RWPE2 (cell line): ENCODE data around the gene FAXDC2.

Experiments
- ATAC-seq: fragments of 200-7000 bp; cut with Tn5 transposase; 3 replicates; pipeline ENCODE4 v1.9.1; 2021; ENCODE audit warnings: low read depth
- DNase-seq: peaks from one replicate; pipeline ENCODE4 v3.0.0-alpha.2; 2020; ENCODE audit warnings: low spot score
- H3K27ac ChIP-seq: fragments of 450-650 bp; 2 replicates; pipeline ENCODE4 v1.5.1; 2017; ENCODE audit warnings: mild to moderate bottlenecking; ENCODE audit not compliant: poor library complexity, severe bottlenecking
- H3K27me3 ChIP-seq: fragments of 250-450 bp; sonication (Bioruptor Pico); 2 replicates; pipeline ENCODE4 v1.5.1; 2021; ENCODE audit warnings: mild to moderate bottlenecking, moderate library complexity; ENCODE audit not compliant: insufficient read depth, poor library complexity, severe bottlenecking
- H3K36me3 ChIP-seq: fragments of 250-450 bp; sonication (Bioruptor Pico); 2 replicates; pipeline ENCODE4 v1.5.1; 2020; ENCODE audit warnings: low read depth, mild to moderate bottlenecking, moderate library complexity
- H3K4me1 ChIP-seq: fragments of 250-450 bp; sonication (Bioruptor Pico); 2 replicates; pipeline ENCODE4 v1.5.1; 2021; ENCODE audit warnings: mild to moderate bottlenecking, moderate library complexity; ENCODE audit not compliant: insufficient read depth, poor library complexity, severe bottlenecking
- H3K4me3 ChIP-seq: fragments of 250-450 bp; sonication (Bioruptor Pico); 2 replicates; pipeline ENCODE4 v1.5.1; 2021; ENCODE audit warnings: mild to moderate bottlenecking, moderate library complexity; ENCODE audit not compliant: severe bottlenecking
- H3K9me3 ChIP-seq: fragments of 250-450 bp; sonication (Bioruptor Pico); 2 replicates; pipeline ENCODE4 v1.5.1; 2021; ENCODE audit warnings: mild to moderate bottlenecking, moderate library complexity; ENCODE audit not compliant: severe bottlenecking
- TF ChIP-seq, protein P1 (sequence below): fragments of 450-650 bp; IDR thresholded peaks from one replicate; pipeline ENCODE4 v1.5.1; 2017; ENCODE audit warnings: mild to moderate bottlenecking, moderate library complexity; ENCODE audit not compliant: poor library complexity, severe bottlenecking

Gene FAXDC2

DNA sequence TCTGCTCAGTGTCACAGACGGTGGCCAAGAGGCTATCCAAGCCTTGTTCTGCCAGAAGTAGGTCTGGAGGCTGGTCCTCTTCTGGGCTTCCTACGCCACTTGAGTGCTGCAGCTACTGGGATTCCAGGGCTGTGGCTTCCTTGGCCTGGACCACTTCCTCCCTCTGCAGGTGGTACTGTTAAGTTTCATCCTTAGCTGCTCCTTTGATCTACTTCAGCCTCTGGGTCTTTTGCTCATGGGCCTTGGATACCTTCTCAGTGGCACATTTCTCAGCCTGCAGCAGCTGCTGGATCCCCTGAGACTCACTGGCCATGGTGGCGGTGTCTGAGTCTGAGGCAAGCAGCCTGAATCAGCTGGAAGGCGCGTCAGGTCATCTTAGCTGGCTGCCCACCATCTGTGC, 18.3 kb upstream of the FAXDC2 start:
- TF ChIP-seq, protein P1, sequence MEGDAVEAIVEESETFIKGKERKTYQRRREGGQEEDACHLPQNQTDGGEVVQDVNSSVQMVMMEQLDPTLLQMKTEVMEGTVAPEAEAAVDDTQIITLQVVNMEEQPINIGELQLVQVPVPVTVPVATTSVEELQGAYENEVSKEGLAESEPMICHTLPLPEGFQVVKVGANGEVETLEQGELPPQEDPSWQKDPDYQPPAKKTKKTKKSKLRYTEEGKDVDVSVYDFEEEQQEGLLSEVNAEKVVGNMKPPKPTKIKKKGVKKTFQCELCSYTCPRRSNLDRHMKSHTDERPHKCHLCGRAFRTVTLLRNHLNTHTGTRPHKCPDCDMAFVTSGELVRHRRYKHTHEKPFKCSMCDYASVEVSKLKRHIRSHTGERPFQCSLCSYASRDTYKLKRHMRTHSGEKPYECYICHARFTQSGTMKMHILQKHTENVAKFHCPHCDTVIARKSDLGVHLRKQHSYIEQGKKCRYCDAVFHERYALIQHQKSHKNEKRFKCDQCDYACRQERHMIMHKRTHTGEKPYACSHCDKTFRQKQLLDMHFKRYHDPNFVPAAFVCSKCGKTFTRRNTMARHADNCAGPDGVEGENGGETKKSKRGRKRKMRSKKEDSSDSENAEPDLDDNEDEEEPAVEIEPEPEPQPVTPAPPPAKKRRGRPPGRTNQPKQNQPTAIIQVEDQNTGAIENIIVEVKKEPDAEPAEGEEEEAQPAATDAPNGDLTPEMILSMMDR = peak; percentile 40
- Histone ChIP-seq H3K4me1 (no peaks in the 10 kb centered on the region), H3K27me3 (no peaks in the 10 kb centered on the region), H3K4me3 (no peak overlapping the region), H3K36me3 (peaks cover 85% of the 10 kb centered on the region), H3K27ac (no peak overlapping the region), H3K9me3 (no peaks in the 10 kb centered on the region)
- ATAC-seq (peak; percentile 79), DNase-seq (no peak)

DNA sequence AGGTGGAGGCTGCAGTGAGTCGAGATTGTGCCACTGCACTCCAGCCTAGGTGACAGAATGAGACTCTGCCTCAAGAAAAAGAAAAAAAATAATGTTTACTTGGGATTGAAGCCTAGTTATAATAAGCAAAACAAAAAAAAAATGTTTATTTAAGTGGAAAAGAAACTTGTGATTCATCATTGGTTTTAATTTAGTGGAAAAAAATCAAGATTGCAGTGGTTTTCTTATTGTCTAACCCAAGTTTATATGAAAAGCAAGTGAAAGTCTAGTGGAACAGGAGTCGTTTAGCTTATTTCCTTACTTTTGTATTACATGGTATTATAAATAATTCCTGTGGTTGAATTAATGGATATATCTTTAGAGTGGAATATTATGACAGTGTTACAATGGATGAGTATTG, 16.4 kb upstream of the FAXDC2 start:
- H3K27ac ChIP-seq = no peak overlapping the region
- H3K36me3 ChIP-seq = peaks cover 83% of the 10 kb centered on the region
- H3K27me3 ChIP-seq = no peaks in the 10 kb centered on the region
- no peak overlapping the region for H3K4me3 ChIP-seq
- ATAC-seq = no peak
- TF ChIP-seq, protein P1 = no peak
- H3K9me3 ChIP-seq = no peaks in the 10 kb centered on the region
- DNase-seq = no peak
- no peaks in the 10 kb centered on the region for H3K4me1 ChIP-seq

DNA sequence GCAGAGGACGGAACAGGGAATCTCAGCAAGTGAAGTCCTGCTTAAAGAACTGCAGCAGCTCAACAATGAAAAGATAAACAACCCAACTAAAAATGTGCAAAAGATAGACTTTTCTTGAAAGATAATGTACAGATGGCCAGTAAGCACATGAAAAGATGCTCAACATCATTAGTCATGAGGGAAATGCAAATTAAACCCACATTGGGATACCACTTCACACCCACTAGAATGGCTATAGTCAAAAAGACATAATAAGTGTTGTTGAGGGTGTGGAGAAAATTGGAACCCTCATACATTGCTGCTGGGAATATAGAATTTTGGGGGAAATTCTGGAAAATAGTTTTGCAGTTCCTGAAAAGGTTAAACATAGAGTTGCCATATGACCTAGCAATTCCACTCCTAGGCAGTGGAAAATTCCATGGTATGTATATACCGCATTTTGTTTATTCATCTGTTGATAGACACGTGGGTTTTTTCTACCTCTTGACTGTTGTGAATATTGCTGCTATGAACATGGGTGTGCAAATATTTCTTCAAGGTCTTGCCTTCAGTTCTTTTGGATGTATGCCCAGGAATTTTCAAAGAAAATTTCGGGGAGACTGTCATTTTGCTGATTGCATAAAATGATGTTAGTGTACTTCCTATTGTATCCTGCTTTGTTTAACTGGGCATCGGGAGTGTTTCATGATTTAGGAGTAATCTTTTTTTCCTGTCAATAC, 15.2 kb upstream of the FAXDC2 start:
- Histone ChIP-seq H3K36me3 (peaks cover 83% of the 10 kb centered on the region), H3K4me1 (peaks cover 6% of the 10 kb centered on the region), H3K4me3 (no peak overlapping the region), H3K9me3 (no peaks in the 10 kb centered on the region), H3K27ac (no peak overlapping the region), H3K27me3 (no peaks in the 10 kb centered on the region)
- DNase-seq (no peak), ATAC-seq (no peak)
- TF ChIP-seq, protein P1 = no peak

DNA sequence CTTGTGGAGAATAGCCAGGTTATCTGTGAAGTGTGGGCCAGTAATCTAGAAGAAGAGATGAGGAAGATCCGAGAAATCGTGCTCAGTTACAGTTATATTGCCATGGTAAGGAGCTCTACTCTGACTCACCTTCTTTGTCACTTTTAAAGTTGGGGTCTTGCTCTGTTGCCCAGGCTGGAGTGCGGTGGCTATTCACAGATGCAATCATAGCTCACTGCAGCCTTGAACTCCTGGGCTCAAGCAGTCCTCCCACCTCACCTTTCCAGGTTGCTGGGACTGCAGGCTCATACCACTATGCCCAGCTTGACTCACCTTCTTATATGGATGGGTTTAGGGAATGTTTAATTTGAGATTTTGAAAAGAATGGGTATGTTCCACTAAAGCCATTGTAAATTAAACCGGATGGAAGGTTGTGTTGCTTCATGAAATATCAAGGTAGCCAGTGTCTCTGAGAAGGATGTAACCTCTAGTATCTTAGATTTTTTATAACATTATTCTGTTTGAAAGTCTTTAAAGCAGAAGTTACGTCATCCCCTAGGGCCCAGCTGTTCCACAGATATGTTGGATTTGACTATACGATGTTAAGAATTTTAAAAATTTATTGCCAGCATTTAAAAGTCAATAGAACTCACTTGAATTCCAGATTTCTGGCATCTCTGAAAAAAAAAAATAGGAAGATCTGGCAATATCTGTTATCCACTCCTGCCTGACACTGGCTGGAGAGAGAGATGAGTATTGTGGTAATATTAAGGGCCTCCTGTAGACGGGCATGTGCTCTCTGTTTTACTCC, 13.1 kb upstream of the FAXDC2 start:
- H3K36me3 ChIP-seq = peaks cover 74% of the 10 kb centered on the region
- TF ChIP-seq, protein P1 = no peak
- no peak for ATAC-seq

More for the DNA sequence above, 13.1 kb upstream of the FAXDC2 start:
- peaks cover 10% of the 10 kb centered on the region for H3K4me1 ChIP-seq
- H3K27ac ChIP-seq = no peak overlapping the region
- H3K4me3 ChIP-seq = no peak overlapping the region
- H3K27me3 ChIP-seq = no peaks in the 10 kb centered on the region
- DNase-seq = no peak
- H3K9me3 ChIP-seq = no peaks in the 10 kb centered on the region
